ENCODE results near the gene ZKSCAN5.
A peak's percentile ranks its signal among the peaks of the same experiment; 100 is the strongest.
"Not testable (repeated sequence)": the region's sequence is repeated elsewhere in the genome, so short reads cannot be mapped to it uniquely, and the experiment has no call there.

The ZKSCAN5 gene

DNA sequence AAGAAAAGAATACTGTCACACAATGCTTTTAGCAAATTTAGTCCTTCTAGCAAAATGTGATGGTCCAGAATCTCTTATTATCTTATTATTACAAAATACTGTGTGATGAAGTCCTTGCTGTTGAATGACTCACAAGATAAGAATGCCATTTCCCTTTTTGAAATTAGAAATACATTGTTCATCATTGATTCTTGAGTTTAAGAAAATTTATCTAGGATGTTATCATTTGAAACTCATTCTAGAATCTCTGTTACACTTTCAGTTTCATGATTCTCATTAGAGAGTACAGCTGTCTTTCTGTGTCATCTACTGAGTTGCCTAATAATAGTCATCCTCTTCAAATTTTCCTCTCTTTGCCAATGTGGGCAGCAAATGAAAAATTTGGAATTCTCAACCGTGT is 9.6 kb downstream of the ZKSCAN5 start:
- CTCF ChIA-PET, result interaction anchor here (0.6 kb wide), 1 partner anchor 11 kb away, joined by 3 read pairs; no protein-coding TSS in a partner anchor
- no peak for DNase-seq

DNA sequence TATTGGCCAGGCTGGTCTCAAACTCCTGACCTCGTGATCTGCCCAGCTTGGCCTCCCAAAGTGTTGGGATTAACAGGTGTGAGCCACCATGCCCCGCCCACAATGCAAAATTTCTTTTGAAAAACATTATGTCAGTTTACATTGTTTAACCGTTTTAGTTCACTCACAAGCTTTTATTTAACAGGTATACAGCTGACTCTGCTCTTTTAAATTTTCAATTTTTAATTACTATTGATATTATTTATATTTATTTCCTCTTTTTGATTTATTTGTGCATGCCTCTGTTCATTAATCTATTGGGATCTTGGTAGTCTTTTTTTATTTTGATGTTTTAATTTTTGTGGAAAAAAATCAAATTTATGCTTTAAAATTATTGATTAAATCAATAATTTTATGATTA is 16.9 kb downstream of the ZKSCAN5 start:
- Mint-ChIP-seq H3K4me1 (no peaks in the 10 kb centered on the region), H3K4me3 (no peak overlapping the region), H3K27me3 (no peaks in the 10 kb centered on the region), H3K9me3 (no peaks in the 10 kb centered on the region), H3K27ac (no peak overlapping the region), H3K36me3 (peaks cover 46% of the 10 kb centered on the region)
- no peak for DNase-seq
- CTCF ChIA-PET, result no interaction called here

More for the DNA sequence above, 9.6 kb downstream of the ZKSCAN5 start:
- Mint-ChIP-seq H3K4me1 (peaks cover 10% of the 10 kb centered on the region), H3K27me3 (no peaks in the 10 kb centered on the region), H3K27ac (peak overlapping the region; percentile 64), H3K9me3 (no peaks in the 10 kb centered on the region), H3K4me3 (no peak overlapping the region), H3K36me3 (peaks cover 35% of the 10 kb centered on the region)

DNA sequence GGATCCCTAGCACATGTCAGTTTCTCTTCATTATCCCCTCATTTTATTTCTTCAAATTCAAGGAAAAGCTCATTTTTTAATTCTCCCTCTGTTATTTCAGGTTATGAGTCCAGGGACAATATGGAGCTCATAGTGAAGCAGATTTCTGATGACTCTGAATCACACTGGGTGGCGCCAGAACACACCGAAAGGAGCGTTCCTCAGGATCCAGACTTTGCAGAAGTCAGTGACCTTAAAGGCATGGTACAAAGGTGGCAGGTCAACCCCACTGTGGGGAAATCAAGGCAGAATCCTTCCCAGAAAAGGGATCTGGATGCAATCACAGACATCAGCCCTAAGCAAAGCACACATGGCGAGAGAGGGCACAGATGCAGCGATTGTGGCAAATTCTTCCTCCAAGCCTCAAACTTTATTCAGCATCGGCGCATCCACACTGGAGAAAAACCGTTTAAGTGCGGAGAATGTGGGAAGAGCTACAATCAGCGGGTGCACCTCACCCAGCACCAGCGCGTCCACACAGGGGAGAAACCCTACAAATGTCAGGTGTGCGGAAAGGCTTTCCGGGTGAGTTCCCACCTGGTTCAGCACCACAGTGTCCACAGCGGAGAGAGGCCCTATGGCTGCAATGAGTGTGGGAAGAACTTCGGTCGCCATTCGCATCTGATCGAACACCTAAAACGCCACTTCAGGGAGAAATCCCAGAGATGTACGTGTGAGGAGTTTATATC is 21.4 kb downstream of the ZKSCAN5 start:
- H3K27me3 Mint-ChIP-seq, result no peaks in the 10 kb centered on the region
- peaks cover 64% of the 10 kb centered on the region for H3K36me3 Mint-ChIP-seq
- peak; percentile 41 for DNase-seq
- peaks cover 18% of the 10 kb centered on the region for H3K9me3 Mint-ChIP-seq
- no peaks in the 10 kb centered on the region for H3K4me1 Mint-ChIP-seq
- H3K4me3 Mint-ChIP-seq, result no peak overlapping the region
- CTCF ChIA-PET, result interaction anchor here (0.6 to 1.4 kb wide), 7 partner anchors 99 to 538 kb away, joined by 3 read pairs; no protein-coding TSS in a partner anchor
- H3K27ac Mint-ChIP-seq, result no peak overlapping the region

DNA sequence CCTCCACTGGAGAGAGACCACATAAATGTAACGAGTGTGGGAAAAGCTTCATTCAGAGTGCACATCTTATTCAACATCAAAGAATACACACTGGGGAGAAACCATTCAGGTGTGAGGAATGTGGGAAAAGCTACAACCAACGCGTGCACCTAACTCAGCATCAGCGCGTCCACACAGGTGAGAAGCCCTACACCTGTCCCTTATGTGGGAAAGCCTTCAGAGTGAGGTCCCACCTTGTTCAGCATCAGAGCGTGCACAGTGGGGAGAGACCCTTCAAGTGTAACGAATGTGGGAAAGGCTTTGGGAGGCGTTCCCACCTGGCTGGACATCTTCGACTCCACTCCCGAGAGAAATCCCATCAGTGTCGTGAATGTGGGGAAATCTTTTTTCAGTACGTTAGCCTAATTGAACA is 26.9 kb downstream of the ZKSCAN5 start:
- CTCF ChIA-PET, result no interaction called here
- no peaks in the 10 kb centered on the region for H3K27me3 Mint-ChIP-seq
- no peak overlapping the region for H3K27ac Mint-ChIP-seq
- no peak for DNase-seq
- no peaks in the 10 kb centered on the region for H3K4me1 Mint-ChIP-seq
- H3K36me3 Mint-ChIP-seq, result peaks cover 70% of the 10 kb centered on the region
- peaks cover 55% of the 10 kb centered on the region for H3K9me3 Mint-ChIP-seq
- H3K4me3 Mint-ChIP-seq, result no peak overlapping the region

DNA sequence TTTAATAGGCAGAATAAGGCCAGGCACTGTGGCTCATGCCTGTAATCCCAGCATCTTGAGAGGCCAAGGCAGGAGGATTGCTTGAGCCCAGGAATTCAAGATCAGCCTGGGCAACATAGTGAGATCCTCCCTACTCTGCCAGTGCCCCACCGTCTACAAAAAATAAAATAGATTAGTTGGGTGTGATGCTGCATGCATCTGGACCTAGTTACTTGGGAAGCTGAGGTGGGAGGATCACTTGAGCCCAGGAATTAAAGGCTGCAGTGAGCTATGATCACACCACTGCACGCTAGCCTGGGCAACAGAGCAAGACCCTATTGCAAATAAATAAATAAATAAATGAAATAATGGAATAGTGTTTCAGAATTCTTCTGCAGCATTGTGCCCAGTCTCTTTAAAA is 31.2 kb downstream of the ZKSCAN5 start:
- CTCF ChIA-PET, result interaction anchor here (0.6 kb wide), 1 partner anchor 267 kb away, joined by 3 read pairs; no protein-coding TSS in a partner anchor
- no peaks in the 10 kb centered on the region for H3K27me3 Mint-ChIP-seq
- no peaks in the 10 kb centered on the region for H3K4me1 Mint-ChIP-seq
- no peak overlapping the region for H3K27ac Mint-ChIP-seq
- no peak overlapping the region for H3K4me3 Mint-ChIP-seq
- peaks cover 35% of the 10 kb centered on the region for H3K36me3 Mint-ChIP-seq
- H3K9me3 Mint-ChIP-seq, result peaks cover 65% of the 10 kb centered on the region
- DNase-seq, result no peak

DNA sequence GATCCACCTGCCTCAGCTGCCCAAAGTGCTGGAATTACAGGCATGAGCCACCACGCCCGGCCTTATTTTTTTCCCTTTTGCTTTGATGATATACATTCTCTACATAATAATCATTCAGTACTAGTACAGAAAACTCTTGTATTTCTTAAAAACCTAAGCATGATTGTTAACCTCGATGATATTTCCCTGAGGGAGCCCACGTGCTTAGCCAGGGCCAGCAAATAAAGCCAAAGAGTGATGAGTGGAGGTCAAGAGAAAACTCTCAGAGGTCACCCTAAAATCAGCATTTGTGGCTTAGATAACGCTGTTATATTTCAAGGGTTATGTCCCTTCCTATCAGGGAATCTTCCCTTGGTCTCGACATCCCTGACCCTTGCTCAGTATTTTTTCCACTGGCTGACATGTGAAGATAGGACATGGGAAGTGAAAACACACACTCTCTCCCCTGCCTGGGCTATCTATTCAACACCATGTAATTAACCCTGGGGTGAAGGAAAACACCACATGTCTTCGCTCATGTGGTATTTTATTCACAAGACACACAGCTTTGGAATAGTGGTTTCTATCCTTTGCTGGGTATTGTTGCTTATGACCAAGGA is 34.9 kb downstream of the ZKSCAN5 start:
- CTCF ChIA-PET, result no interaction called here
- Mint-ChIP-seq H3K4me1 (no peaks in the 10 kb centered on the region), H3K4me3 (no peak overlapping the region), H3K27ac (peak overlapping the region; percentile 68), H3K27me3 (no peaks in the 10 kb centered on the region), H3K9me3 (peaks cover 62% of the 10 kb centered on the region), H3K36me3 (peaks cover 11% of the 10 kb centered on the region)
- DNase-seq, result no peak

DNA sequence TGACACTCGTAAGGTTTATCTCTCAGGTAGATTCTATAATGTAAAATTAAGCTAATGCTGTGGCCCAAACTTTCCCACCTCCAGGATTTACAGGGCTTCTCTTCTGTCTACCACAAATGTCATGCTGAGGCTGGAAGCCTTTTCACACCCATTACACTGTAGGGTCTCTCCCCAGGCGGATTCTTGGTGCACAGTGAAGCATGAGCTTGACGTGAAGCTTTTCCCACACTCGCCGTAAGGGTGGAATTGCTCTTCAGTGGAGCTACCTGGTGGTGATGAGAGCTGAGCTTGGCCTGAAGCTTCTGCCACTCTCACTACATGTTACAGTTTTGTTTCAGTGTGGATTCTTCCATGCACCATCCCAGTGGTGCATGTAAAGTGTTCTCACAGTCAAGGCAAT is 36.1 kb downstream of the ZKSCAN5 start:
- H3K9me3 Mint-ChIP-seq, result peaks cover 60% of the 10 kb centered on the region
- H3K4me3 Mint-ChIP-seq, result no peak overlapping the region
- CTCF ChIA-PET, result no interaction called here
- no peaks in the 10 kb centered on the region for H3K4me1 Mint-ChIP-seq
- H3K36me3 Mint-ChIP-seq, result peaks cover 13% of the 10 kb centered on the region
- DNase-seq, result no peak
- no peak overlapping the region for H3K27ac Mint-ChIP-seq
- H3K27me3 Mint-ChIP-seq, result no peaks in the 10 kb centered on the region

DNA sequence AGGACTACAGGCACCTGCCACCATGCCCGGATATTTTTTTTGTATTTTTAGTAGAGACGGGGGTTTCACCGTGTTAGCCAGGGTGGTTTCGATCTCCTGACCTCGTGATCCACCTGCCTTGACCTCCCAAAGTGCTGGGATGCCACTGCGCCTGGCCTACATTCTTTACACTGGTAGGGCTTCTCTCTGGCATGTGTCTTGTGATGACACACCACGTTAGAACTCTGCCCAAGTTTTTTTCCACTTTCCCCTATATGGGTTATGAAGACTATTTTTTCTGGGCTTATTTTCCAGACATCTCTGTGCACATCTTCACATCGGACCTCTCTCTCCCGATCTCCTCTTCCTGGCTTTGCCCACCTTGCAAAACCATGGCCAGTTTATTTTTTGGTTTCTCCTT is 36.8 kb downstream of the ZKSCAN5 start:
- Mint-ChIP-seq H3K36me3 (peaks cover 13% of the 10 kb centered on the region), H3K4me3 (no peak overlapping the region), H3K9me3 (peaks cover 57% of the 10 kb centered on the region), H3K27me3 (no peaks in the 10 kb centered on the region), H3K4me1 (no peaks in the 10 kb centered on the region), H3K27ac (no peak overlapping the region)
- no peak for DNase-seq
- CTCF ChIA-PET, result no interaction called here

DNA sequence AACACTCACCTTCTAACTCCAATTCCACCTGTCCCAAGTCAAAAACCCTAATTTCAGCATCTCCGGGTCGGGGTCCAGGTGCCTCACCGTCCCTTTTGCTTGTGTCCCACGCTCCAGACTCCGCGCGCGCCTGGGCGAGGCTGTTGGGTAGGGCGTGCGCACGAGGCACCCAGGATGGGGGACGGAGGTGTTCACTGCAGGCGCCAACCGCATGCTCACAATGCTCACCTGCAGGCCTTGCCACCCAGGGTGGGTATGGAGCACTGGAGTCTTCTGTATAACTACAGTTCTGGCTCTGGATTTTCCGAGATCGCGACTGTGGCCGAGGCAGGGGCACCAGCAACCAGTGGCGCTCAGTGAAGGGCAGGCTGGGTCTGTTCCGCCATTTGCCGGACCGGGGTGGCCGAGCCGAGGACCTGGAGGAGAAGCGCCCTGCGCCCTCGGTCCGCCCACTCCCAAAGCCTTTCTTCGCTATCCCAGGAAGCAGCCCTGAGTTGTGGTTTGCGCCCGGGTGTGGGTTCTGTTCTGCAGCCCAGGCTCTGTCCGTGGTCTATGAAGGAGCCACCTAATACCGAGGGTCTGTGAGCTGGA is 38.7 kb downstream of the ZKSCAN5 start:
- Mint-ChIP-seq H3K4me1 (no peaks in the 10 kb centered on the region), H3K9me3 (peaks cover 48% of the 10 kb centered on the region), H3K27ac (no peak overlapping the region), H3K4me3 (no peak overlapping the region), H3K27me3 (no peaks in the 10 kb centered on the region), H3K36me3 (peaks cover 23% of the 10 kb centered on the region)
- DNase-seq, result no peak
- CTCF ChIA-PET, result no interaction called here

DNA sequence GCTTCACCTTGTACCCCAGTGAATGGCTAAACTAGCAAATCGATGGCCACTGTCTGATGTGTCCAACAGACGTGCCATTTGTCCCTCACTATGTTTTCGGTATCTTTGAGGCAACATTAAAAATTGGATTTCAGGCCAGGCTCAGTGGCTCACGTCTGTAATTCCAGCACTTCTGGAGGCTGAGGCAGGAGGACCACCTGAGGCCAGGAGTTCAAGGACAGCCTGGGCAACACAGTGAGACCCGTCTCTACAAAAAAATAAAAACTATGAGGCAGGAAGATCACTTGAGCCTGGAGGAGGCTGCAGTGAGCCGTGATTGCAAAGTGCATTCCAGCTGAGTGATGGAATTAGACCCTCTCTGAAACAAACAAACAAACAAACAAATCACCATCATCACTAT is 39.5 kb downstream of the ZKSCAN5 start:
- Mint-ChIP-seq H3K4me3 (no peak overlapping the region), H3K27ac (no peak overlapping the region), H3K9me3 (peaks cover 45% of the 10 kb centered on the region), H3K27me3 (no peaks in the 10 kb centered on the region), H3K36me3 (peaks cover 27% of the 10 kb centered on the region), H3K4me1 (no peaks in the 10 kb centered on the region)
- CTCF ChIA-PET, result no interaction called here
- no peak for DNase-seq

DNA sequence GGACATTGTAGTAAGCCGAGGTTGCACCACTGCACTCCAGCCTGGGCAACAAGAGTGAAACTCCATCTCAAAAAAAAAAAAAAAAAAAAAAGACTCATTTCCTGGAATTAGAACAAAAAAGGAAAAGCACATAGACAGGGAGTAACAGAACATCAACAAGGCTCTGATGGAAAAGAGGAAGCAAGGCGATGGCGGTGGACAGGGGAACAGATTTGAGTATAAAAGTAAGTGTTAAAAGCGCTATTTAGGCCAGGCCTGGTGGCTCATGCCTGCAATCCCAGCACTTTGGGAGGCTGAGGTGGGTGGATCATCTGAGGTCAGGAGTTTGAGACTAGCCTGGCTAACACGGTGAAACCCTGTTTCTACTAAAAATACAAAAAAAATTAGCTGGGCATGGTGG is 40.8 kb downstream of the ZKSCAN5 start:
- H3K4me3 Mint-ChIP-seq, H3K27me3 Mint-ChIP-seq, H3K27ac Mint-ChIP-seq, DNase-seq, H3K4me1 Mint-ChIP-seq, CTCF ChIA-PET: not testable (repeated sequence)
- peaks cover 38% of the 10 kb centered on the region for H3K36me3 Mint-ChIP-seq
- H3K9me3 Mint-ChIP-seq, result peaks cover 40% of the 10 kb centered on the region

DNA sequence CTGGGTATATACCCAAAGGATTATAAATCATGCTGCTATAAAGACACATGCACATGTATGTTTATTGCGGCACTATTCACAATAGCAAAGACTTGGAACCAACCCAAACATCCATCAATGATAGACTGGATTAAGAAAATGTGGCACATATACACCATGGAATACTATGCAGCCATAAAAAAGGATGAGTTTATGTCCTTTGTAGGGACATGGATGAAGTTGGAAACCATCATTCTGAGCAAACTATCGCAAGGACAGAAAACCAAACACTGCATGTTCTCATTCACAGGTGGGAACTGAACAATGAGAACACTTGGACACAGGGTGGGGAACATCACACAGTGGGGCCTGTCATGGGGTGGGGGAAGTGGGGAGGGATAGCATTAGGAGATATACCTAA is 45.1 kb downstream of the ZKSCAN5 start:
- H3K4me1 Mint-ChIP-seq, result peaks cover 26% of the 10 kb centered on the region
- H3K27me3 Mint-ChIP-seq, DNase-seq, H3K27ac Mint-ChIP-seq, CTCF ChIA-PET, H3K4me3 Mint-ChIP-seq, H3K9me3 Mint-ChIP-seq: not testable (repeated sequence)
- peaks cover 50% of the 10 kb centered on the region for H3K36me3 Mint-ChIP-seq

DNA sequence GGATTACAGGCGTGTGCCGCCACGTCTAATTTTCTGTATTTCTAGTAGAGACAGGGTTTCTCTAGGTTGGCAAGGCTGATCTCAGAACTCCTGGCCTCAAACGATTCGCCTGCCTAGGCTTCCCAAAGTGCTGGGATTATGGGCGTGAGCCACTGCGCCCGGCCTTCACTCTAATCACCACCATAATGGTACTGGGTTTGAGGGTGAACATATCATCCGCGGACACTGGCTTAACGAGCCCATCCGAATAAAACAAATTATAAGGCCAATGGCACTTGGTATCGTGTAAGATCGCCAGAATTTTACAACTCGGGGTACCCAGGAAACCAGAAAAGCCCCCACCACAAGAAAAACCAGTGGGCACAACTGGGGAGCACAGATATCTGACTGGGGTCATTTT is 46.9 kb downstream of the ZKSCAN5 start:
- peak overlapping the region; percentile 89 for H3K27ac Mint-ChIP-seq
- H3K4me3 Mint-ChIP-seq, result peak overlapping the region; percentile 83
- peaks cover 7% of the 10 kb centered on the region for H3K9me3 Mint-ChIP-seq
- no peak for DNase-seq
- H3K27me3 Mint-ChIP-seq, result no peaks in the 10 kb centered on the region
- H3K4me1 Mint-ChIP-seq, result peaks cover 35% of the 10 kb centered on the region
- H3K36me3 Mint-ChIP-seq, result peaks cover 58% of the 10 kb centered on the region
- CTCF ChIA-PET, result no interaction called here

DNA sequence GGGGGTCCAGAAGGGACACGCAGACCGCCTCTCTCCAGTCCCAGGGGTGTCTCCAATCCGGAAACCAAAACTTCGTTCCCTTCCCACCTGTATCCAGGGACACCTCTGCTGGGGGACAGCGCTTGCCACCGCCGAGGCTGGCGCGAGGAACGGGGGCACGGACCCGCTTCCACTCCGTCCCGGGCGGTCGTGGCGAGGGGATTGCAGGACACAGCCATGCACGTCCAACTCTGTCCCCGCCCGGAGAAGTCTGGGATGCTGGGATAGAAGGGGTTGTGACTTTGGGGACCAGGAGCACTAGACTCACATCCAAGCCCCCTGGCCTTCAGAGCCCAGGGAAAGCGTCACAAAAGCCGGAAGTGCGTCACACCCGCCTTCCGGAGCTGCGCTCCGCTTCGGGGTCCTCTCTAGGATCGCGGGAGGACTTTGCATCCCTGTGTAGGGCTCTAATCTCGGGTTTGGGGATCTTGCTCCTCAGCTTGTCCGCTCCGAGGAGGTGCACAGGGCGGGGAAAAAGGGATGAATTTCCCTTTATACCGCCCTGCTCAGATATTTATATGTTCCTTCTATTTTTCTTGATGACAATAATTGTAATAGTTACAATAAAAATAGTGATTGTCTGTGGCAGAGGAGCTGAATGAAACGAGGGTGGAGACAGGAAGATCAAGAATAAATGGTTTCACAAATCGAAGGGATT is 47.5 kb downstream of the ZKSCAN5 start, which contains the start of gene FAM200A:
TSS of gene FAM200A (minus strand) at position 348 of the 697 bp plus-strand sequence. CDS start 3,707 bp downstream, outside the sequence.
- Mint-ChIP-seq H3K27ac (peak within 1 kb of the TSS; percentile 89), H3K4me3 (peak within 1 kb of the TSS; percentile 83), H3K4me1 (peaks cover 39% of the 10 kb centered on the region), H3K27me3 (no peaks in the 10 kb centered on the region), H3K9me3 (peaks cover 7% of the 10 kb centered on the region), H3K36me3 (peaks cover 59% of the 10 kb centered on the region)
- CTCF ChIA-PET, result no interaction called here
- peak; percentile 90 for DNase-seq
